DND-41 (cell line): ENCODE results near the gene RUNX2.

Experiments
- CTCF ChIP-seq: IDR thresholded peaks from 2 replicates; pipeline ENCODE4 v1.5.1; 2012; ENCODE audit warnings: borderline replicate concordance, low read length, moderate library complexity, mild to moderate bottlenecking; ENCODE audit not compliant: poor library complexity, severe bottlenecking; ENCODE audit errors: extremely low read depth
- EZH2 ChIP-seq: IDR thresholded peaks from 3 replicates; pipeline ENCODE4 v1.6.1; 2012; ENCODE audit warnings: borderline replicate concordance, low read depth, mild to moderate bottlenecking, moderate library complexity, low read length, inconsistent platforms; ENCODE audit not compliant: severe bottlenecking

- TF ChIP-seq CTCF = no peak
- no peak for TF ChIP-seq EZH2
These were observed 361.9 kb downstream of the RUNX2 start for GRCh38 chr6:45689926-45690615.
